Neural cell (in vitro differentiated cells): Measurements from ENCODE around the gene KIAA1191.

ENCODE experiments used
- EP300 ChIP-seq: fragments of 450-650 bp; conservative IDR thresholded peaks from 2 replicates; pipeline ENCODE4 v1.6.1; 2014; ENCODE audit warnings: antibody characterized with exemption, mild to moderate bottlenecking, moderate library complexity; ENCODE audit not compliant: poor library complexity, severe bottlenecking
- POLR2AphosphoS5 ChIP-seq: IDR thresholded peaks from 2 replicates; pipeline ENCODE4 v1.6.1; 2012
- TF ChIP-seq, protein P1 (sequence below): IDR thresholded peaks from 2 replicates; pipeline ENCODE4 v1.6.1; 2012; ENCODE audit warnings: borderline replicate concordance
- TF ChIP-seq, protein P2 (sequence below): fragments of 450-650 bp; IDR thresholded peaks from 2 replicates; pipeline ENCODE4 v1.5.1; 2014; ENCODE audit warnings: antibody characterized with exemption, mild to moderate bottlenecking, moderate library complexity; ENCODE audit not compliant: poor library complexity, severe bottlenecking

GRCh38 chr5:176352116-176352878 is 9.3 kb downstream of the KIAA1191 start:
- TF ChIP-seq, protein P1, sequence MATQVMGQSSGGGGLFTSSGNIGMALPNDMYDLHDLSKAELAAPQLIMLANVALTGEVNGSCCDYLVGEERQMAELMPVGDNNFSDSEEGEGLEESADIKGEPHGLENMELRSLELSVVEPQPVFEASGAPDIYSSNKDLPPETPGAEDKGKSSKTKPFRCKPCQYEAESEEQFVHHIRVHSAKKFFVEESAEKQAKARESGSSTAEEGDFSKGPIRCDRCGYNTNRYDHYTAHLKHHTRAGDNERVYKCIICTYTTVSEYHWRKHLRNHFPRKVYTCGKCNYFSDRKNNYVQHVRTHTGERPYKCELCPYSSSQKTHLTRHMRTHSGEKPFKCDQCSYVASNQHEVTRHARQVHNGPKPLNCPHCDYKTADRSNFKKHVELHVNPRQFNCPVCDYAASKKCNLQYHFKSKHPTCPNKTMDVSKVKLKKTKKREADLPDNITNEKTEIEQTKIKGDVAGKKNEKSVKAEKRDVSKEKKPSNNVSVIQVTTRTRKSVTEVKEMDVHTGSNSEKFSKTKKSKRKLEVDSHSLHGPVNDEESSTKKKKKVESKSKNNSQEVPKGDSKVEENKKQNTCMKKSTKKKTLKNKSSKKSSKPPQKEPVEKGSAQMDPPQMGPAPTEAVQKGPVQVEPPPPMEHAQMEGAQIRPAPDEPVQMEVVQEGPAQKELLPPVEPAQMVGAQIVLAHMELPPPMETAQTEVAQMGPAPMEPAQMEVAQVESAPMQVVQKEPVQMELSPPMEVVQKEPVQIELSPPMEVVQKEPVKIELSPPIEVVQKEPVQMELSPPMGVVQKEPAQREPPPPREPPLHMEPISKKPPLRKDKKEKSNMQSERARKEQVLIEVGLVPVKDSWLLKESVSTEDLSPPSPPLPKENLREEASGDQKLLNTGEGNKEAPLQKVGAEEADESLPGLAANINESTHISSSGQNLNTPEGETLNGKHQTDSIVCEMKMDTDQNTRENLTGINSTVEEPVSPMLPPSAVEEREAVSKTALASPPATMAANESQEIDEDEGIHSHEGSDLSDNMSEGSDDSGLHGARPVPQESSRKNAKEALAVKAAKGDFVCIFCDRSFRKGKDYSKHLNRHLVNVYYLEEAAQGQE, result no peak
- no peak for TF ChIP-seq POLR2AphosphoS5
- TF ChIP-seq, protein P2, sequence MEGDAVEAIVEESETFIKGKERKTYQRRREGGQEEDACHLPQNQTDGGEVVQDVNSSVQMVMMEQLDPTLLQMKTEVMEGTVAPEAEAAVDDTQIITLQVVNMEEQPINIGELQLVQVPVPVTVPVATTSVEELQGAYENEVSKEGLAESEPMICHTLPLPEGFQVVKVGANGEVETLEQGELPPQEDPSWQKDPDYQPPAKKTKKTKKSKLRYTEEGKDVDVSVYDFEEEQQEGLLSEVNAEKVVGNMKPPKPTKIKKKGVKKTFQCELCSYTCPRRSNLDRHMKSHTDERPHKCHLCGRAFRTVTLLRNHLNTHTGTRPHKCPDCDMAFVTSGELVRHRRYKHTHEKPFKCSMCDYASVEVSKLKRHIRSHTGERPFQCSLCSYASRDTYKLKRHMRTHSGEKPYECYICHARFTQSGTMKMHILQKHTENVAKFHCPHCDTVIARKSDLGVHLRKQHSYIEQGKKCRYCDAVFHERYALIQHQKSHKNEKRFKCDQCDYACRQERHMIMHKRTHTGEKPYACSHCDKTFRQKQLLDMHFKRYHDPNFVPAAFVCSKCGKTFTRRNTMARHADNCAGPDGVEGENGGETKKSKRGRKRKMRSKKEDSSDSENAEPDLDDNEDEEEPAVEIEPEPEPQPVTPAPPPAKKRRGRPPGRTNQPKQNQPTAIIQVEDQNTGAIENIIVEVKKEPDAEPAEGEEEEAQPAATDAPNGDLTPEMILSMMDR, result no peak
- TF ChIP-seq EP300, result no peak
